GM12878 (cell line): ENCODE measurements around the gene VTI1A. TPM values are rescaled to one million over a fixed set of nuclear protein-coding genes. Genes with fewer than 3 reads are reported as not detected.

ENCODE experiments used
- ATAC-seq: fragments of 200-7000 bp; cut with Tn5 transposase; 3 replicates; pipeline ENCODE4 v1.9.1; 2020; ENCODE audit warnings: mild to moderate bottlenecking, moderate library complexity
- BruUV-seq: library from RNA; stranded (reverse); fragments of 400-500 nt; replicated peaks from 2 replicates; lab custom pipeline; 2021; lab: Mats Ljungman, UMichigan
- CTCF ChIA-PET: fragments of 300-600 bp; sonication (Branson Sonifier 250); formaldehyde crosslinking; extraction: SDS; loops from one replicate; lab custom pipeline; 2021; ENCODE audit warnings: inconsistent platforms; lab: Yijun Ruan, JAX
- POLR2A ChIA-PET: fragments of 350-600 bp; formaldehyde crosslinking; extraction: SDS; loops from one replicate; lab custom pipeline; 2021; ENCODE audit warnings: inconsistent platforms; lab: Charles Lee
- RAD21 ChIA-PET: fragments of 300-600 bp; sonication (Branson Sonifier 250); formaldehyde crosslinking; loops from one replicate; lab custom pipeline; 2023; ENCODE audit warnings: antibody characterized with exemption; ENCODE audit not compliant: unreplicated experiment; lab: Charles Lee
- SMC1A ChIA-PET: fragments of 300-600 bp; sonication (Branson Sonifier 250); formaldehyde crosslinking; loops from one replicate; lab custom pipeline; 2023; ENCODE audit not compliant: unreplicated experiment, uncharacterized antibody; lab: Charles Lee
- DNase-seq: peaks from one replicate; pipeline ENCODE4 v3.0.0-alpha.2; 2011; ENCODE audit warnings: low read depth, low spot score
- FAIRE-seq: peaks from 3 replicates; lab custom pipeline; 2011; peaks lifted over from hg19 to GRCh38; lab: Jason Lieb, UNC
- H2AFZ ChIP-seq: 2 replicates; pipeline ENCODE4 v1.6.0; 2011; ENCODE audit warnings: low read depth, low read length, control low read depth; ENCODE audit not compliant: control insufficient read depth
- H3K27ac ChIP-seq: 2 replicates; pipeline ENCODE4 v1.5.1; 2011; ENCODE audit warnings: control low read depth; ENCODE audit not compliant: control insufficient read depth, insufficient read depth
- H3K27me3 ChIP-seq, 2 experiments: replicated peaks in 1 of 2; 2 replicates each; pipeline versions ENCODE4 v1.6.0 to v1.6.1; 2011; ENCODE audit warnings: low read length in 1 of 2; ENCODE audit not compliant: control insufficient read depth in 2 of 2, insufficient read depth in 2 of 2
- H3K36me3 ChIP-seq, 2 experiments: 2 replicates each; pipeline ENCODE4 v1.5.1; 2011; ENCODE audit warnings: low read length in 1 of 2; ENCODE audit not compliant: control insufficient read depth in 2 of 2, insufficient read depth in 2 of 2
- H3K4me1 ChIP-seq: 2 replicates; pipeline ENCODE4 v1.6.1; 2011; ENCODE audit warnings: mild to moderate bottlenecking, low read length, moderate library complexity, mixed read lengths; ENCODE audit not compliant: control insufficient read depth, insufficient read depth
- H3K4me2 ChIP-seq: 2 replicates; pipeline ENCODE4 v1.6.0; 2011; ENCODE audit warnings: control low read depth; ENCODE audit not compliant: control insufficient read depth, insufficient read depth
- H3K4me3 ChIP-seq: fragments of 200-600 bp; sonication (generic); 2 replicates; pipeline ENCODE4 v1.5.1; 2016
- H3K79me2 ChIP-seq: 2 replicates; pipeline ENCODE4 v1.6.0; 2011; ENCODE audit warnings: low read length; ENCODE audit not compliant: control insufficient read depth, insufficient read depth
- H3K9ac ChIP-seq: 2 replicates; pipeline ENCODE4 v1.8.0; 2011; ENCODE audit warnings: low read length, control low read depth, mixed read lengths; ENCODE audit not compliant: control insufficient read depth, insufficient read depth
- H3K9me3 ChIP-seq: replicated peaks from 3 replicates; pipeline ENCODE4 v1.5.1; 2011; ENCODE audit warnings: mild to moderate bottlenecking, low read length; ENCODE audit not compliant: control insufficient read depth, insufficient read depth
- H4K20me1 ChIP-seq: 2 replicates; pipeline ENCODE4 v1.6.0; 2011; ENCODE audit not compliant: control insufficient read depth, insufficient read depth
- ASH2L ChIP-seq: fragments of 300-600, 200-600 bp; sonication (generic); IDR thresholded peaks from 2 replicates; pipeline ENCODE4 v1.6.1; 2017; ENCODE audit warnings: low read depth, mild to moderate bottlenecking, borderline replicate concordance
- KLF5 ChIP-seq: fragments of 450-650 bp; IDR thresholded peaks from 2 replicates; pipeline ENCODE4 v1.6.1; 2014; ENCODE audit warnings: mild to moderate bottlenecking; ENCODE audit not compliant: partially characterized antibody
- MEF2B ChIP-seq: fragments of 450-650 bp; IDR thresholded peaks from 2 replicates; pipeline ENCODE4 v1.6.1; 2018; ENCODE audit warnings: mild to moderate bottlenecking, moderate library complexity; ENCODE audit not compliant: partially characterized antibody, poor library complexity, severe bottlenecking
- RFX5 ChIP-seq: IDR thresholded peaks from 2 replicates; pipeline ENCODE4 v1.6.1; 2011; ENCODE audit warnings: low read depth, low read length, improper control_type of control experiment
- WGBS: methylation state at CpG from one replicate; pipeline ENCODE4 v1.1.6; 2016; ENCODE audit warnings: low lambda C conversion rate; ENCODE audit not compliant: insufficient replicate concordance, insufficient coverage; ENCODE audit errors: missing lambda C conversion rate; 5-methylcytosine and 5-hydroxymethylcytosine counted together
- in situ Hi-C: fragments of 300-500 bp; cut with MboI; formaldehyde crosslinking; loops from 9 replicates; pipeline ENCODE4 v1.14.3; 2018; ENCODE audit warnings: mixed read lengths
- intact Hi-C: fragments of 100-400 bp; cut with micrococcal nuclease; formaldehyde crosslinking; loops from one replicate; pipeline ENCODE4 v1.14.2; 2022; ENCODE audit not compliant: unreplicated experiment
- polyA plus RNA-seq, 11 experiments: library from polyadenylated mRNA; depleted of rRNA in 4 of 11; unstranded in 6 of 11; stranded (reverse) in 5 of 11; fragments of >200 nt; fragmentation: Nextera tagmentation in 4 of 11; fragmentation: Illumina TruSeq in 1 of 11; extraction: Ambion mirVana in 4 of 11; extraction: Trizol in 1 of 11; gene quantifications; 1 replicate in 1 of 11; 2 replicates in 10 of 11; pipeline versions ENCODE4 v1.2.1 to v1.2.3, GENCODE V29; 2011 to 2016; ENCODE audit warnings: inconsistent platforms in 2 of 11, missing spikeins in 2 of 11, low read depth in 1 of 11
- total RNA-seq, 4 experiments: library from RNA; depleted of rRNA in 3 of 4; stranded (reverse); fragments of >200 nt in 3 of 4; fragmentation: Illumina TruSeq in 1 of 4; extraction: Trizol in 1 of 4; gene quantifications; 2 replicates each; pipeline versions ENCODE4 v1.2.1 to v1.2.3, GENCODE V29; 2013 to 2021
- TF ChIP-seq, protein P1 (sequence below): fragments of 450-650 bp; formaldehyde crosslinking; IDR thresholded peaks from 2 replicates; pipeline ENCODE4 v1.4.0; 2020; ENCODE audit warnings: mild to moderate bottlenecking, moderate library complexity

VTI1A gene
- total and polyA plus RNA-seq, 10 of the 15 experiments (the other 5 are each of a cell fraction or from before 2014, with no cell fraction given) = 12.4 to 43.2 (median 27.5) TPM

DNA sequence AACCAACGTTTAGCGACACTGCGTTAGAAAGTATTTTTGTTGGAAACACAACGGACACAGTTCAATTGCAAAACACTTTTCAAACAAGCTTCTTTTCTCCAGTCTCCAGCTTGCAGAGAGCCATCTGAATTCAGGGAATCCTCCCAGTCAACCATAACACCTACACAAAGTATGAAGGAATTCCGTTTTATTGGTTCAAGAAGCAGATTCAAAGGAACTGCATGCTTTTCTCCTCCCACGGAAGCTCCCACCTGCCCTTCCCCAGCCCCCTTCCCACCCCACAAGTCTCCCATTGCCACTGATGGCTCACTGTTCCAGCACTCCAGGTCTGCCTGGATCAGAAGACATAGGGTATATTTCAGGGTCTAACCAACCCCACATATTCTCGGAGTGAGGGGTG lies 312.5 kb downstream of the VTI1A start:
- Histone ChIP-seq H3K79me2 (no peaks in the 10 kb centered on the region), H3K4me1 (no peaks in the 10 kb centered on the region), H3K9ac (no peak overlapping the region), H2AFZ (no peak overlapping the region), H3K36me3 (no peaks in the 10 kb centered on the region), H3K9me3 (no peaks in the 10 kb centered on the region), H3K27me3 (no peaks in the 10 kb centered on the region), H4K20me1 (no peaks in the 10 kb centered on the region), H3K4me2 (no peak overlapping the region), H3K4me3 (no peak overlapping the region), H3K27ac (no peak overlapping the region)
- in situ Hi-C loops = no loop called here
- DNase-seq (no peak), FAIRE-seq (no peak), ATAC-seq (no peak)
- ChIA-PET SMC1A (no interaction called here), RAD21 (no interaction called here), CTCF (no interaction called here), POLR2A (no interaction called here)
- intact Hi-C loops = no loop called here
- 100% methylated on average over 7 of the region's 7 CpGs for WGBS
- TF ChIP-seq ASH2L = no peak
- TF ChIP-seq, protein P1, sequence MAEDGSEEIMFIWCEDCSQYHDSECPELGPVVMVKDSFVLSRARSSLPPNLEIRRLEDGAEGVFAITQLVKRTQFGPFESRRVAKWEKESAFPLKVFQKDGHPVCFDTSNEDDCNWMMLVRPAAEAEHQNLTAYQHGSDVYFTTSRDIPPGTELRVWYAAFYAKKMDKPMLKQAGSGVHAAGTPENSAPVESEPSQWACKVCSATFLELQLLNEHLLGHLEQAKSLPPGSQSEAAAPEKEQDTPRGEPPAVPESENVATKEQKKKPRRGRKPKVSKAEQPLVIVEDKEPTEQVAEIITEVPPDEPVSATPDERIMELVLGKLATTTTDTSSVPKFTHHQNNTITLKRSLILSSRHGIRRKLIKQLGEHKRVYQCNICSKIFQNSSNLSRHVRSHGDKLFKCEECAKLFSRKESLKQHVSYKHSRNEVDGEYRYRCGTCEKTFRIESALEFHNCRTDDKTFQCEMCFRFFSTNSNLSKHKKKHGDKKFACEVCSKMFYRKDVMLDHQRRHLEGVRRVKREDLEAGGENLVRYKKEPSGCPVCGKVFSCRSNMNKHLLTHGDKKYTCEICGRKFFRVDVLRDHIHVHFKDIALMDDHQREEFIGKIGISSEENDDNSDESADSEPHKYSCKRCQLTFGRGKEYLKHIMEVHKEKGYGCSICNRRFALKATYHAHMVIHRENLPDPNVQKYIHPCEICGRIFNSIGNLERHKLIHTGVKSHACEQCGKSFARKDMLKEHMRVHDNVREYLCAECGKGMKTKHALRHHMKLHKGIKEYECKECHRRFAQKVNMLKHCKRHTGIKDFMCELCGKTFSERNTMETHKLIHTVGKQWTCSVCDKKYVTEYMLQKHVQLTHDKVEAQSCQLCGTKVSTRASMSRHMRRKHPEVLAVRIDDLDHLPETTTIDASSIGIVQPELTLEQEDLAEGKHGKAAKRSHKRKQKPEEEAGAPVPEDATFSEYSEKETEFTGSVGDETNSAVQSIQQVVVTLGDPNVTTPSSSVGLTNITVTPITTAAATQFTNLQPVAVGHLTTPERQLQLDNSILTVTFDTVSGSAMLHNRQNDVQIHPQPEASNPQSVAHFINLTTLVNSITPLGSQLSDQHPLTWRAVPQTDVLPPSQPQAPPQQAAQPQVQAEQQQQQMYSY = no peak
- no peak for TF ChIP-seq KLF5
- no peak for TF ChIP-seq RFX5
- no peak for TF ChIP-seq MEF2B
- BruUV-seq = no TSS peak
